ENCODE results near the gene RRAS.

DNA sequence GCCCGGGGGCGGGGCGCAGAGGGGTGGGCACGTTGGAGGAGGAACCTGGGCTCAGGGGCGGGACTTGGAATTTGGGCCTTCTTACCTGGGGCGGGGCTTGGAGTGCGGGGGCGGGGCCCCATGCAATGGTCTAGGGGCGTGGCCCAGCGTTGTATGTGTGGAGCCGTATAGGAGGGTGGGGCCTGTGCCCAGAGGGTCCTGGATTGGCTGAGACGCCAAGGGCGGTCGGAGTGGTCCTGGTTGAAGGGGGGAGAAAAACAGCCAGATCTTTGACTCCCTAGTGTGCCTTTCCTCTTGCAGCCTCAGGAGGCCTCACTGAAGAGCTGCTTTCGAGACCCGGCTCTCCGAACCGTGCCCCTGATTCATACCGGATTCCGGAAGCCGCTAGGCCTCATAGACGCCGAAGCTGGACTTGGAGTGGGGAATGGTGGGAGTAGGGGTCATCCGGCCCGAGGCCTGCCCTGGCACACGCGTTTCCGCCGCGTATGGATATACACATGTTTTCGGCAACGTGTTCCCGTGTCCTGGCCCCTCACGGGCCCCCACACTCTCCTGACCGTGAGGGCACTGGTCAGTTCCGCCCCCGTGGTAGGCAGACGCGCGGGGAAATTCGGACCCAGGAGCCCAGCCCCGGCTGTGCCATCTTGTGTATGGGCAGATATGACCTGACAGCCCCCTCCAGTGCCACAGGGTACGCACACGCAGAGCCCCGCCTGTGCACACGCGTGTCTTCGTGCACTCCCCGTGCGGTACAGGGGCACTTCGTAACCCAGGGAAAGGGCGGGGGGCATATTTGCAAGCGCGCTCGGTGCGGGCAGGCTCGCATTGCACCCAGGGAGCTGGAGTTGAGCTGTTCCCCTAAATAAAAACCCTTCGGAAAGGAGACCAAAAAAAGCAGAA is 49.6 kb downstream of the RRAS start:
- TF ChIP-seq, protein P1, sequence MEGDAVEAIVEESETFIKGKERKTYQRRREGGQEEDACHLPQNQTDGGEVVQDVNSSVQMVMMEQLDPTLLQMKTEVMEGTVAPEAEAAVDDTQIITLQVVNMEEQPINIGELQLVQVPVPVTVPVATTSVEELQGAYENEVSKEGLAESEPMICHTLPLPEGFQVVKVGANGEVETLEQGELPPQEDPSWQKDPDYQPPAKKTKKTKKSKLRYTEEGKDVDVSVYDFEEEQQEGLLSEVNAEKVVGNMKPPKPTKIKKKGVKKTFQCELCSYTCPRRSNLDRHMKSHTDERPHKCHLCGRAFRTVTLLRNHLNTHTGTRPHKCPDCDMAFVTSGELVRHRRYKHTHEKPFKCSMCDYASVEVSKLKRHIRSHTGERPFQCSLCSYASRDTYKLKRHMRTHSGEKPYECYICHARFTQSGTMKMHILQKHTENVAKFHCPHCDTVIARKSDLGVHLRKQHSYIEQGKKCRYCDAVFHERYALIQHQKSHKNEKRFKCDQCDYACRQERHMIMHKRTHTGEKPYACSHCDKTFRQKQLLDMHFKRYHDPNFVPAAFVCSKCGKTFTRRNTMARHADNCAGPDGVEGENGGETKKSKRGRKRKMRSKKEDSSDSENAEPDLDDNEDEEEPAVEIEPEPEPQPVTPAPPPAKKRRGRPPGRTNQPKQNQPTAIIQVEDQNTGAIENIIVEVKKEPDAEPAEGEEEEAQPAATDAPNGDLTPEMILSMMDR (IDR thresholded peaks at IDR 0.05) = peak in 1 of 3 experiments; percentile 16
- TF ChIP-seq EP300 (IDR thresholded peaks at IDR 0.05) (no peak), POLR2AphosphoS5 (IDR thresholded peaks at IDR 0.05) (peak; percentile 72 to 88)
